ENCODE results near the gene CPTP.

CPTP gene

GRCh38 chr1:1304331-1305299 is 20.0 kb upstream of the CPTP start:
- Histone ChIP-seq H3K79me2 (ENCODE audit: insufficient read depth, low read length) (peaks cover 51% of the 10 kb centered on the region), H4K20me1 (ENCODE audit: insufficient read depth, low read length) (peaks cover 55% of the 10 kb centered on the region), H3K9ac (ENCODE audit: low read depth, low read length) (peak overlapping the region; percentile 96), H3K27me3 (ENCODE audit: insufficient read depth, low read length, poor library complexity) (no peaks in the 10 kb centered on the region), H2AFZ (ENCODE audit: low read depth, low read length) (no peak overlapping the region), H3K4me1 (ENCODE audit: insufficient read depth, low read length) (peaks cover 34% of the 10 kb centered on the region), H3K27ac (ENCODE audit: low read length) (peak overlapping the region; percentile 47; the same call in 1 of the 2 replicates), H3K4me2 (ENCODE audit: insufficient read depth, low read length) (peak overlapping the region; percentile 76), H3K36me3 (ENCODE audit: insufficient read depth, low read length) (peaks cover 10% of the 10 kb centered on the region; the same call in 1 of the 2 replicates), H3K4me3 (ENCODE audit: low read depth in 1 of 2, low read length in 2 of 2) (peak overlapping the region in 1 of 2 experiments; percentile 96; a peak in 1 of 4 replicates), H3K9me3 (ENCODE audit: insufficient read depth, low read length, severe bottlenecking) (no peaks in the 10 kb centered on the region)
- no peak for ATAC-seq (ENCODE audit: insufficient read depth, low read depth)
- no peak for DNase-seq
- TF ChIP-seq EZH2 (IDR thresholded peaks at IDR 0.05; ENCODE audit: borderline replicate concordance, low read depth, low read length, severe bottlenecking), result no peak
- TF ChIP-seq, protein P1, sequence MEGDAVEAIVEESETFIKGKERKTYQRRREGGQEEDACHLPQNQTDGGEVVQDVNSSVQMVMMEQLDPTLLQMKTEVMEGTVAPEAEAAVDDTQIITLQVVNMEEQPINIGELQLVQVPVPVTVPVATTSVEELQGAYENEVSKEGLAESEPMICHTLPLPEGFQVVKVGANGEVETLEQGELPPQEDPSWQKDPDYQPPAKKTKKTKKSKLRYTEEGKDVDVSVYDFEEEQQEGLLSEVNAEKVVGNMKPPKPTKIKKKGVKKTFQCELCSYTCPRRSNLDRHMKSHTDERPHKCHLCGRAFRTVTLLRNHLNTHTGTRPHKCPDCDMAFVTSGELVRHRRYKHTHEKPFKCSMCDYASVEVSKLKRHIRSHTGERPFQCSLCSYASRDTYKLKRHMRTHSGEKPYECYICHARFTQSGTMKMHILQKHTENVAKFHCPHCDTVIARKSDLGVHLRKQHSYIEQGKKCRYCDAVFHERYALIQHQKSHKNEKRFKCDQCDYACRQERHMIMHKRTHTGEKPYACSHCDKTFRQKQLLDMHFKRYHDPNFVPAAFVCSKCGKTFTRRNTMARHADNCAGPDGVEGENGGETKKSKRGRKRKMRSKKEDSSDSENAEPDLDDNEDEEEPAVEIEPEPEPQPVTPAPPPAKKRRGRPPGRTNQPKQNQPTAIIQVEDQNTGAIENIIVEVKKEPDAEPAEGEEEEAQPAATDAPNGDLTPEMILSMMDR (IDR thresholded peaks at IDR 0.05; ENCODE audit: borderline replicate concordance, extremely low read depth, low read length, poor library complexity, severe bottlenecking), result no peak

DNA sequence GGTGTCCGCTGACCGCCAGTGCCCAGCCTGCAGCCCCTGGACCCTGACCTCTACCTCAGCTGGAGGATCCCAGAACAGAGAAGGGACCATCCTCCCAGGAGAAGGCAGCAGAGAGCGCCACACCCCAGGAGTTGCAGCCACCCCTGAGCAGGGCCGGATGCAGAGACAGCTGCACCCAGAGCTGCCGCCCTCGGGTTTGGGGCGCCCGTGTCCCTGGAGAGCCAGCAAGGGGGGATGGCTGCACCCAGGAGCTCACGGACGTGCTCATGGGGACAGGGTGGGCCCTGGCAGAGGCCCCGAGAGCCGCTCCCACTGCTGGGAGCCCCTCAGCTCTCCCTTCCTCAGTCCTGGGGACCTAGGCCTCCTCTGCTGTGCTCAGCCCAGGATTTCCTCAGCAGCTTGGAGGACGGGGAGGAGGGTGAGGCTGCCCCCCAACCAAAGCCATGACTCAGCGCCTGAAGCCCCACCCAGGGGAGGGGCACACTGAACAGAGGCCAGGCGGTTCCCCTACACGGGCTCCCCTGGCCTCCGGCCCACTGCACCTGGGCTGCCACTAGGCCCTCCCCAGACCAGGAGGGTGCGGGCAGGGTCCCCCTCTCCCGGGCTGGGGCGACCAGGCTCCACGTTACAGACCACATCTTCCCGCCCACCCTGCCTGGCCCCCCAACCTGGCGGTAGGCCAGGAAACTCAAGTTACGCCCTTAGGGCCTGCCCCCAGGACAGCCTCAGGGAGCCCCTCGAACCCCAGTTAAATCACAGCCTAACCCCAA is 19.1 kb upstream of the CPTP start:
- Histone ChIP-seq H2AFZ (ENCODE audit: low read depth, low read length) (no peak overlapping the region), H4K20me1 (ENCODE audit: insufficient read depth, low read length) (peaks cover 54% of the 10 kb centered on the region), H3K79me2 (ENCODE audit: insufficient read depth, low read length) (peaks cover 59% of the 10 kb centered on the region), H3K4me3 (ENCODE audit: low read depth in 1 of 2, low read length in 2 of 2) (peak overlapping the region in 1 of 2 experiments; percentile 96; a peak in 2 of 4 replicates), H3K36me3 (ENCODE audit: insufficient read depth, low read length) (peaks cover 17% of the 10 kb centered on the region), H3K4me1 (ENCODE audit: insufficient read depth, low read length) (peaks cover 43% of the 10 kb centered on the region), H3K9me3 (ENCODE audit: insufficient read depth, low read length, severe bottlenecking) (no peaks in the 10 kb centered on the region), H3K9ac (ENCODE audit: low read depth, low read length) (peak overlapping the region; percentile 96), H3K27ac (ENCODE audit: low read length) (peak overlapping the region; percentile 51), H3K4me2 (ENCODE audit: insufficient read depth, low read length) (peak overlapping the region; percentile 76), H3K27me3 (ENCODE audit: insufficient read depth, low read length, poor library complexity) (no peaks in the 10 kb centered on the region)
- ATAC-seq (ENCODE audit: insufficient read depth, low read depth), result peak; percentile 47
- TF ChIP-seq, protein P1 (IDR thresholded peaks at IDR 0.05; ENCODE audit: borderline replicate concordance, extremely low read depth, low read length, poor library complexity, severe bottlenecking), result no peak
- TF ChIP-seq EZH2 (IDR thresholded peaks at IDR 0.05; ENCODE audit: borderline replicate concordance, low read depth, low read length, severe bottlenecking), result no peak
- peak; percentile 79 for DNase-seq

DNA sequence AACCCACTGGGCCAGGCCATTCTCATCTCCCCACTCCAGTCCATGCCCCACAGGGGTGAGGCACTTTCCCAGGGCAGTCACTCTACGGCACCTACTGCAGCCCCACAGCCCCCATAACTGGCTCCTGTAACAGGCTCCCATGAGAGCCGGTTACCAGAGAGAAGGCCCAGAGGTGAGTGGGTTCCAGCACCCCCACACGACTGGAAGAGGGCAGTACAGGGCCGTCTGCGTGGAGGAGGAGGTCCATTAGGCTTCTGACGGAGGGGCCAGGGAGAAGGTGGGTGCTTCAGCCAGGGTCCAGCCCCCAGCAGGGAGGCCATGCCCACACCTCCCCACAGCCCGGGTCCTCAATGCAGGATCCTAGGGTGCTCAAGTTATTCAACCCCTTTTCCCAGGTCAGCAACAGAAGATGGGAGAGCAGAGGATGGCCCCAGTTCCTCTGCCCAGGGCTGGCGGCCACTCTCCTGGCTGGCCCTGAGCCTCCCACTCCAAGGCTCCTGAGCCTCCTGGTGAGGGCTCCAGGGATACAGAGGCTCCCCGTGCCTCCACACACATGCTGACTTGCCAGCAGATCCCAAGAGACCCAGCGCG is 18.4 kb upstream of the CPTP start:
- TF ChIP-seq, protein P1 (IDR thresholded peaks at IDR 0.05; ENCODE audit: borderline replicate concordance, extremely low read depth, low read length, poor library complexity, severe bottlenecking), result peak; percentile 36
- no peak for TF ChIP-seq EZH2 (IDR thresholded peaks at IDR 0.05; ENCODE audit: borderline replicate concordance, low read depth, low read length, severe bottlenecking)
- peaks cover 46% of the 10 kb centered on the region for H3K4me1 ChIP-seq (ENCODE audit: insufficient read depth, low read length)
- H2AFZ ChIP-seq (ENCODE audit: low read depth, low read length), result no peak overlapping the region
- H3K4me3 ChIP-seq (ENCODE audit: low read depth in 1 of 2, low read length in 2 of 2), result peak overlapping the region in 1 of 2 experiments; percentile 96; a peak in 2 of 4 replicates
- no peaks in the 10 kb centered on the region for H3K27me3 ChIP-seq (ENCODE audit: insufficient read depth, low read length, poor library complexity)
- H3K79me2 ChIP-seq (ENCODE audit: insufficient read depth, low read length), result peaks cover 62% of the 10 kb centered on the region
- ATAC-seq (ENCODE audit: insufficient read depth, low read depth), result no peak
- DNase-seq, result peak; percentile 31
- no peaks in the 10 kb centered on the region for H3K9me3 ChIP-seq (ENCODE audit: insufficient read depth, low read length, severe bottlenecking)
- peak overlapping the region; percentile 76 for H3K4me2 ChIP-seq (ENCODE audit: insufficient read depth, low read length)
- H3K36me3 ChIP-seq (ENCODE audit: insufficient read depth, low read length), result peaks cover 24% of the 10 kb centered on the region
- peak overlapping the region; percentile 96 for H3K9ac ChIP-seq (ENCODE audit: low read depth, low read length)
- H4K20me1 ChIP-seq (ENCODE audit: insufficient read depth, low read length), result peaks cover 56% of the 10 kb centered on the region
- peak overlapping the region; percentile 51 for H3K27ac ChIP-seq (ENCODE audit: low read length)

Data from DND-41 (cell line).